Measurements from ENCODE around the gene SH3RF1. TPM values are rescaled to one million over a fixed set of nuclear protein-coding genes. Genes with fewer than 3 reads are reported as not detected.

SH3RF1 gene
- total RNA-seq, 1 experiment from 2014 or later = 15.3 TPM

- Histone ChIP-seq H2BK15ac (ENCODE audit: low read depth, low read length) (no peak overlapping the region), H4K91ac (ENCODE audit: insufficient read length, low read depth, low read length) (no peak overlapping the region), H3K23me2 (ENCODE audit: insufficient read length, low read depth, low read length, poor library complexity, severe bottlenecking) (no peaks in the 10 kb centered on the region), H4K5ac (ENCODE audit: insufficient read length, low read depth, low read length) (no peak overlapping the region), H3K14ac (ENCODE audit: insufficient read depth, low read length) (no peak overlapping the region), H3K18ac (ENCODE audit: insufficient read length, low read depth, low read length) (no peak overlapping the region), H3K4ac (ENCODE audit: low read depth, low read length) (no peak overlapping the region), H3K79me1 (ENCODE audit: insufficient read depth, low read depth, low read length, poor library complexity, severe bottlenecking) (no peaks in the 10 kb centered on the region), H2BK120ac (ENCODE audit: low read depth, low read length, poor library complexity, severe bottlenecking) (no peak overlapping the region), H3K79me2 (ENCODE audit: insufficient read depth, low read length) (no peaks in the 10 kb centered on the region), H2AFZ (ENCODE audit: low read length) (no peak overlapping the region), H2BK20ac (ENCODE audit: low read depth, low read length, poor library complexity, severe bottlenecking) (no peak overlapping the region), H3K27ac (ENCODE audit: insufficient read length, low read depth, low read length) (no peak overlapping the region), H3K4me2 (ENCODE audit: insufficient read depth, insufficient read length, low read length) (no peak overlapping the region), H4K8ac (replicated peaks; ENCODE audit: insufficient read length, low read depth, low read length) (no peak overlapping the region), H2BK5ac (ENCODE audit: insufficient read length, low read length) (no peak overlapping the region), H3K27me3 (ENCODE audit: insufficient read depth, low read length) (no peaks in the 10 kb centered on the region), H3T11ph (ENCODE audit: low read length) (no peak overlapping the region), H3K9ac (ENCODE audit: extremely low read depth, insufficient read length, low read length) (no peak overlapping the region), H3K23ac (ENCODE audit: insufficient read length, low read depth, low read length) (no peak overlapping the region), H4K20me1 (ENCODE audit: control insufficient read depth, insufficient read depth, insufficient read length) (no peaks in the 10 kb centered on the region), H2BK12ac (ENCODE audit: insufficient read length, low read depth, low read length) (no peak overlapping the region), H3K4me1 (ENCODE audit: insufficient read depth, low read length) (no peaks in the 10 kb centered on the region), H3K9me3 (ENCODE audit: control insufficient read depth, low read depth, low read length) (no peaks in the 10 kb centered on the region), H3K56ac (ENCODE audit: insufficient read length, low read depth, low read length) (no peak overlapping the region), H2AK5ac (ENCODE audit: insufficient read length, low read length) (no peak overlapping the region)
- no peaks in the 10 kb centered on the region for H3K27me3 Mint-ChIP-seq (ENCODE audit: low read depth)
- no peaks in the 10 kb centered on the region for H3K36me3 Mint-ChIP-seq (ENCODE audit: insufficient read depth in 1 of 3, low read depth in 3 of 3)
- DNase-seq = no peak
- H3K4me1 Mint-ChIP-seq = peaks cover 13 to 14% of the 10 kb centered on the region in 2 experiments
- H3K9me3 Mint-ChIP-seq = no peaks in the 10 kb centered on the region
- no peak overlapping the region for H3K4me3 Mint-ChIP-seq
- no peak for TF ChIP-seq CTCF (conservative IDR thresholded peaks at IDR 0.05)
- H3K27ac Mint-ChIP-seq = no peak overlapping the region
These were observed 8.4 kb upstream of the SH3RF1 start for GRCh38 chr4:169279108-169279507.

Data from H9 (cell line).